Lung (tissue), 12 donors: ENCODE results near the gene TOM1L2. TPM values are rescaled to one million over a fixed set of nuclear protein-coding genes. Genes with fewer than 3 reads are reported as not detected.

Experiments used
- ATAC-seq: fragments of 200-7000 bp; cut with Tn5 transposase; one replicate; pipeline ENCODE4 v1.9.1; 2020; ENCODE audit warnings: moderate number of reproducible peaks; ENCODE audit not compliant: insufficient read depth, low FRiP score
- DNase-seq, 3 donors: peaks; one replicate each; pipeline ENCODE4 v3.0.0-alpha.2; 2013 to 2017
- H3K27ac ChIP-seq, 2 donors: one replicate each; pipeline ENCODE4 v1.5.1; 2013; ENCODE audit warnings: mild to moderate bottlenecking in 2 of 2, moderate library complexity in 2 of 2, control low read depth in 1 of 2, inconsistent platforms in 1 of 2, low read depth in 1 of 2, low read length in 1 of 2
- H3K27me3 ChIP-seq, 3 donors: one replicate each; pipeline ENCODE4 v1.5.1; 2013; ENCODE audit warnings: low read length in 2 of 3; ENCODE audit not compliant: control insufficient read depth in 3 of 3, insufficient read depth in 3 of 3
- H3K36me3 ChIP-seq, 4 donors: one replicate each; pipeline ENCODE4 v1.5.1; 2013; ENCODE audit warnings: low read length in 4 of 4, mild to moderate bottlenecking in 1 of 4, moderate library complexity in 1 of 4; ENCODE audit not compliant: control insufficient read depth in 4 of 4, insufficient read depth in 4 of 4
- H3K4me1 ChIP-seq, 5 donors: one replicate each; pipeline ENCODE4 v1.5.1; 2013; ENCODE audit warnings: low read length in 5 of 5, mild to moderate bottlenecking in 2 of 5, moderate library complexity in 1 of 5; ENCODE audit not compliant: control insufficient read depth in 5 of 5, insufficient read depth in 5 of 5
- H3K4me3 ChIP-seq: one replicate; pipeline ENCODE4 v1.5.1; 2013; ENCODE audit warnings: mild to moderate bottlenecking, control low read depth, moderate library complexity
- H3K9ac ChIP-seq, 2 donors: one replicate each; pipeline ENCODE4 v1.5.1; 2013; ENCODE audit warnings: low read length in 2 of 2, control low read depth in 1 of 2; ENCODE audit not compliant: insufficient read depth in 1 of 2
- H3K9me3 ChIP-seq, 4 donors: one replicate each; pipeline ENCODE4 v1.5.1; 2013; ENCODE audit warnings: low read length in 3 of 4, mild to moderate bottlenecking in 1 of 4, moderate library complexity in 1 of 4; ENCODE audit not compliant: control insufficient read depth in 4 of 4, insufficient read depth in 3 of 4
- WGBS, 2 donors: extraction: QIAGEN DNeasy Blood & Tissue Kit; methylation state at CpG; one replicate each; pipeline ENCODE4 v1.1.7; 2013; 5-methylcytosine and 5-hydroxymethylcytosine counted together
- polyA plus RNA-seq, 2 donors: library from polyadenylated mRNA; stranded (reverse); fragments of 200-250 nt; gene quantifications; one replicate each; pipeline ENCODE4 v1.2.1, GENCODE V29; 2013
- total RNA-seq, 2 donors: library from RNA; depleted of rRNA in 1 of 2; stranded (reverse); fragments of >200 nt in 1 of 2; gene quantifications; one replicate each; pipeline ENCODE4 v1.2.1, GENCODE V29; 2014 to 2021
- TF ChIP-seq, protein P1 (sequence below): IDR thresholded peaks from 2 replicates; pipeline ENCODE4 v1.5.1; 2012; ENCODE audit warnings: mild to moderate bottlenecking; ENCODE audit errors: control extremely low read depth, extremely low read depth
- donor health status: control.
- donor health status: control.
- donor health status: Bipolar disorder and iron deficiency.
- donor health status: healthy.
- donor health status: DM: yes; HTN: yes; CAD: no.

Gene TOM1L2
- total and polyA plus RNA-seq, 4 donors: 21.5 to 56.5 (median 35.8) TPM

DNA sequence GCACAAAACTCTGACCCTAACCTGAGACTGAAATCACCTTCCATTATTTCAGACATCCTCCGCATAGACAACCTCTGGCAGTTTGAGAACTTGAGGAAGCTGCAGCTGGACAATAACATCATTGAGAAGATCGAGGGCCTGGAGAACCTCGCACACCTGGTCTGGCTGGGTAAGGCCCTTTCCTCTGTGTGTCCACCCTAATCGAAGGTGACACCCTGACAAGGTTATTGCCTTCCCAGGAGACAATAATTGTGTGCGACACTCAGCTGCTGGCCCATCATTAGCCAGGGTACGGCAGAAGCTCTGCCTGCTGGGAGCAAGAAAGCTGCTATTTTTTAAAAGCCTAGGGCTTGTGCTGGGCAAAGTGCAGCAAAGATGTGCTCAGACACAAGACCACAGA, 11.6 kb upstream of the TOM1L2 start:
- Histone ChIP-seq H3K27me3 (no peaks in the 10 kb centered on the region), H3K36me3 (peaks cover 0 to 5% (median 4%) of the 10 kb centered on the region in 4 donors), H3K4me1 (peaks cover 0 to 7% (median 0%) of the 10 kb centered on the region in 5 donors), H3K4me3 (no peak overlapping the region), H3K9me3 (no peaks in the 10 kb centered on the region), H3K9ac (no peak overlapping the region), H3K27ac (no peak overlapping the region)
- ATAC-seq (no peak), DNase-seq (no peak)
- WGBS, 2 donors: 94 to 96% methylated on average over 6 of the region's 6 CpGs
- TF ChIP-seq, protein P1, sequence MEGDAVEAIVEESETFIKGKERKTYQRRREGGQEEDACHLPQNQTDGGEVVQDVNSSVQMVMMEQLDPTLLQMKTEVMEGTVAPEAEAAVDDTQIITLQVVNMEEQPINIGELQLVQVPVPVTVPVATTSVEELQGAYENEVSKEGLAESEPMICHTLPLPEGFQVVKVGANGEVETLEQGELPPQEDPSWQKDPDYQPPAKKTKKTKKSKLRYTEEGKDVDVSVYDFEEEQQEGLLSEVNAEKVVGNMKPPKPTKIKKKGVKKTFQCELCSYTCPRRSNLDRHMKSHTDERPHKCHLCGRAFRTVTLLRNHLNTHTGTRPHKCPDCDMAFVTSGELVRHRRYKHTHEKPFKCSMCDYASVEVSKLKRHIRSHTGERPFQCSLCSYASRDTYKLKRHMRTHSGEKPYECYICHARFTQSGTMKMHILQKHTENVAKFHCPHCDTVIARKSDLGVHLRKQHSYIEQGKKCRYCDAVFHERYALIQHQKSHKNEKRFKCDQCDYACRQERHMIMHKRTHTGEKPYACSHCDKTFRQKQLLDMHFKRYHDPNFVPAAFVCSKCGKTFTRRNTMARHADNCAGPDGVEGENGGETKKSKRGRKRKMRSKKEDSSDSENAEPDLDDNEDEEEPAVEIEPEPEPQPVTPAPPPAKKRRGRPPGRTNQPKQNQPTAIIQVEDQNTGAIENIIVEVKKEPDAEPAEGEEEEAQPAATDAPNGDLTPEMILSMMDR: no peak

DNA sequence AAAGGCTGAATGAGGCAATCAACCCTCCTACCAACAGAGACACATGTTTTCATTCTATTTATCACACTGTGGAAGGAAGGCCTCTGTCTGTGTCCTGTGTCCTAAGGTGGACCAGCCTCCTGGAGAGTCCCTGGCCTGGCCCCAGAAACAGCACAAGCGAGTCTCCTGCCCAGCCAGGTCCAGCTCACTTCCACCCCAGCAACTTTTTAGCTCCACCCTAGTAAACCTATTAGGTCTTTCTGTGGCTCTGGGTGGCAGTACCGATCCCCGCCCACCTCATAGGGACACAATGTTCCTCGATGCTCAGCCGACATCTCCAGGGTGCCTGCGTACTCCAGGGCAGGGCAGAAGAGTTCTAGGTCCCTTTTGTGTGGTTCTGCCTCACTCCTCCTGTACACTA, 11.2 kb upstream of the TOM1L2 start:
- peak overlapping the region in 1 of 2 donors; percentile 46 for H3K9ac ChIP-seq
- TF ChIP-seq, protein P1: no peak
- no peak overlapping the region for H3K4me3 ChIP-seq
- no peaks in the 10 kb centered on the region for H3K9me3 ChIP-seq
- H3K27ac ChIP-seq: no peak overlapping the region
- H3K4me1 ChIP-seq: peaks cover 0 to 7% (median 0%) of the 10 kb centered on the region in 5 donors
- no peak for ATAC-seq
- DNase-seq: no peak
- no peaks in the 10 kb centered on the region for H3K27me3 ChIP-seq
- peaks cover 0 to 5% (median 3%) of the 10 kb centered on the region in 4 donors for H3K36me3 ChIP-seq
- 80 to 91% methylated on average over 6 of the region's 6 CpGs for WGBS, 2 donors

DNA sequence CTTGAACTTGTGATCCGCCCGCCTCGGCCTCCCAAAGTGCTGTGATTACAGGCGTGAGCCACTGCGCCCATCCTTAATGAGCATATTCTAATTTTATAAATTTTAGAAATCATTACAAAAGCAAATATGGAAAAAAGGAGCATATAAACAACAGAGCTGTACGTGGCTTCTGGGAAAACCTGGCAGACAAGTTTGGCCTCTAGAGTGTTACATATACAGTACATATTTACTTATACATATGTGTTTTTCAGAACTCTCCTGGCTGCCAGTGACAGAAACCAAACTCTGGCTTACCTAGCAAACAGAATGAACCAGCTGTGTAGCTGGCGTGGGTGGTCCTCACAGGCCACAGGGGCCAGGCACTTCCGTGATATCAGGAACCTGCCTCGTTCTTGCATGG, 10.6 kb upstream of the TOM1L2 start:
- 91 to 94% methylated on average over 9 of the region's 9 CpGs for WGBS, 2 donors
- Histone ChIP-seq H3K4me1 (peaks cover 0 to 7% (median 0%) of the 10 kb centered on the region in 5 donors), H3K27ac (no peak overlapping the region), H3K9me3 (no peaks in the 10 kb centered on the region), H3K27me3 (no peaks in the 10 kb centered on the region), H3K4me3 (no peak overlapping the region), H3K9ac (peak overlapping the region in 1 of 2 donors; percentile 46), H3K36me3 (peaks cover 0 to 3% (median 3%) of the 10 kb centered on the region in 4 donors)
- no peak for ATAC-seq
- TF ChIP-seq, protein P1: no peak
- DNase-seq: peak in 2 of 3 donors; percentile 44 to 63

DNA sequence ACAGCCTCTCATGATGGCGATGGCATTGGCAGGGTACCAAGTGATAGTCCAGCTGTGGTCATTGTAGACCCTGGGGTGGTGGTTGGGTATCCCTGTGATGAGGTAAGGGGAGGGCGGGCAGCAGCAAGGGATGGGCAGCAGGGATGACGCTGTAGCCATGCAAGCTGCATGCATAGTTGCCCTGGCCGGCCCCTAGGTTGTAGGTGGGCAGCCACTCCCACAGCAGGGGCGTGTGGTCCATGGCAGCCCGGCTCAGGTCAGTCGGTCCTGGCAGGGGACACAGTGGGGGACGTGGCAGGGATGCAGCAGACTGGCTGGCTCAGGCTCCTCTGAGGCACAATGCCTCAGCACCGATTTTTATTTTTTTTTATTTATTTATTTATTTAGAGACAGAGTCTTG, 9.1 kb upstream of the TOM1L2 start:
- no peaks in the 10 kb centered on the region for H3K9me3 ChIP-seq
- H3K36me3 ChIP-seq: peaks cover 0 to 3% (median 2%) of the 10 kb centered on the region in 4 donors
- H3K4me1 ChIP-seq: peaks cover 0 to 7% (median 0%) of the 10 kb centered on the region in 5 donors
- no peaks in the 10 kb centered on the region for H3K27me3 ChIP-seq
- no peak overlapping the region for H3K9ac ChIP-seq
- WGBS, 2 donors: 91 to 96% methylated on average over 9 of the region's 9 CpGs
- no peak overlapping the region for H3K4me3 ChIP-seq
- no peak for DNase-seq
- TF ChIP-seq, protein P1: no peak
- no peak overlapping the region for H3K27ac ChIP-seq
- ATAC-seq: no peak
